GM06990 (cell line): ENCODE results near the gene H2BK1.

Experiments
- DNase-seq: peaks from one replicate; pipeline ENCODE4 v3.0.0-alpha.2; 2011; ENCODE audit not compliant: insufficient read length; ENCODE audit errors: extremely low read depth
- H3K27me3 ChIP-seq: replicated peaks from 2 replicates; pipeline ENCODE4 v1.6.0; 2011; ENCODE audit warnings: low read length; ENCODE audit not compliant: control insufficient read depth, insufficient read depth
- H3K36me3 ChIP-seq: 2 replicates; pipeline ENCODE4 v1.5.1; 2011; ENCODE audit warnings: low read length; ENCODE audit not compliant: control insufficient read depth, insufficient read depth
- H3K4me3 ChIP-seq: replicated peaks from 2 replicates; pipeline ENCODE4 v1.5.1; 2011; ENCODE audit warnings: low read depth, mild to moderate bottlenecking, control low read depth, low read length
- CTCF ChIP-seq: IDR thresholded peaks from 2 replicates; pipeline ENCODE4 v1.5.1; 2011; ENCODE audit warnings: low read length, control low read depth, mild to moderate bottlenecking, inconsistent platforms; ENCODE audit not compliant: insufficient read depth, poor library complexity, severe bottlenecking

The H2BK1 gene

GRCh38 chr7:151254316-151254715 lies 44.0 kb upstream of the H2BK1 start:
- DNase-seq: no peak
- TF ChIP-seq CTCF: no peak
- Histone ChIP-seq H3K4me3 (no peak overlapping the region), H3K36me3 (no peaks in the 10 kb centered on the region), H3K27me3 (peaks cover 5% of the 10 kb centered on the region)

GRCh38 chr7:151252961-151253711 lies 42.8 kb upstream of the H2BK1 start:
- DNase-seq: no peak
- no peak for TF ChIP-seq CTCF
- Histone ChIP-seq H3K27me3 (peaks cover 7% of the 10 kb centered on the region), H3K4me3 (no peak overlapping the region), H3K36me3 (no peaks in the 10 kb centered on the region)

- TF ChIP-seq CTCF: no peak
- H3K4me3 ChIP-seq: no peak overlapping the region
- peaks cover 7% of the 10 kb centered on the region for H3K27me3 ChIP-seq
- H3K36me3 ChIP-seq: no peaks in the 10 kb centered on the region
- no peak for DNase-seq
Measured at GRCh38 chr7:151252561-151252835, 42.2 kb upstream of the H2BK1 start.

GRCh38 chr7:151251689-151252560 lies 41.6 kb upstream of the H2BK1 start:
- H3K36me3 ChIP-seq: no peaks in the 10 kb centered on the region
- no peak for TF ChIP-seq CTCF
- no peak overlapping the region; the same call in 1 of the 2 replicates for H3K4me3 ChIP-seq
- peaks cover 7% of the 10 kb centered on the region for H3K27me3 ChIP-seq
- no peak for DNase-seq

GRCh38 chr7:151251328-151251688 lies 41.0 kb upstream of the H2BK1 start:
- TF ChIP-seq CTCF: no peak
- Histone ChIP-seq H3K36me3 (no peaks in the 10 kb centered on the region), H3K4me3 (no peak overlapping the region), H3K27me3 (peaks cover 7% of the 10 kb centered on the region)
- DNase-seq: no peak
